Colonic mucosa (tissue), 4 donors: ENCODE results near the gene ADAMTSL3. TPM values are rescaled to one million over a fixed set of nuclear protein-coding genes. Genes with fewer than 3 reads are reported as not detected.

Experiments
- DNase-seq: peaks from one replicate; pipeline ENCODE4 v3.0.0-alpha.2; 2020
- H3K27ac ChIP-seq: fragments of 200-600 bp; one replicate; pipeline ENCODE4 v1.8.0; 2021
- H3K27me3 ChIP-seq: fragments of 200-600 bp; one replicate; pipeline ENCODE4 v1.8.0; 2021
- H3K36me3 ChIP-seq: fragments of 200-600 bp; one replicate; pipeline ENCODE4 v1.8.0; 2021
- H3K4me1 ChIP-seq: fragments of 200-600 bp; one replicate; pipeline ENCODE4 v1.8.0; 2021; ENCODE audit warnings: mild to moderate bottlenecking
- H3K4me3 ChIP-seq: fragments of 200-600 bp; one replicate; pipeline ENCODE4 v1.8.0; 2021
- H3K9ac ChIP-seq, 2 donors: one replicate each; pipeline ENCODE4 v1.7.0; 2013; ENCODE audit warnings: control low read depth in 2 of 2, low read depth in 2 of 2, low read length in 2 of 2
- H3K9me3 ChIP-seq: fragments of 200-600 bp; one replicate; pipeline ENCODE4 v1.8.0; 2021
- CTCF ChIP-seq: fragments of 200-600 bp; IDR thresholded peaks from one replicate; pipeline ENCODE4 v1.8.0; 2022; ENCODE audit warnings: antibody characterized with exemption, mild to moderate bottlenecking
- intact Hi-C: fragments of 100-400 bp; cut with DNase I; formaldehyde crosslinking; loops from one replicate; pipeline ENCODE4 v1.14.1; 2022
- total RNA-seq, 2 donors: library from RNA; stranded (reverse); fragmentation: NEBNext Ultra II Directional in 1 of 2; extraction: Animal tissue kit (Norgen Biotek cat#: 25700) in 1 of 2; gene quantifications; one replicate each; pipeline ENCODE4 v1.2.1, GENCODE V29; 2021
- donor health status: healthy.
- donor health status: DM: no; HTN: no; CAD: no.
- donor health status: DM: no; HTN: no; CAD: no.

Gene ADAMTSL3
- total RNA-seq, 2 donors from 2014 or later, result 0.72 to 4.8 TPM

- Histone ChIP-seq H3K27me3 (no peaks in the 10 kb centered on the region), H3K9ac (no peak overlapping the region), H3K36me3 (no peaks in the 10 kb centered on the region), H3K4me3 (no peak overlapping the region), H3K4me1 (no peaks in the 10 kb centered on the region), H3K9me3 (no peaks in the 10 kb centered on the region), H3K27ac (no peak overlapping the region)
- no peak for TF ChIP-seq CTCF
- intact Hi-C loops, result no loop called here
- DNase-seq, result no peak
Measured at GRCh38 chr15:83999396-84000135, 345.6 kb downstream of the ADAMTSL3 start.

GRCh38 chr15:84001037-84001436 lies 347.1 kb downstream of the ADAMTSL3 start:
- intact Hi-C loops, result no loop called here
- no peak overlapping the region for H3K9ac ChIP-seq
- TF ChIP-seq CTCF, result no peak

GRCh38 chr15:84001655-84002054 lies 347.7 kb downstream of the ADAMTSL3 start:
- Histone ChIP-seq H3K9me3 (no peaks in the 10 kb centered on the region), H3K9ac (no peak overlapping the region), H3K36me3 (no peaks in the 10 kb centered on the region), H3K4me3 (no peak overlapping the region), H3K27ac (no peak overlapping the region), H3K4me1 (no peaks in the 10 kb centered on the region), H3K27me3 (no peaks in the 10 kb centered on the region)
- TF ChIP-seq CTCF, result no peak
- no peak for DNase-seq
- intact Hi-C loops, result no loop called here

More at GRCh38 chr15:84001037-84001436, 347.1 kb downstream of the ADAMTSL3 start:
- Histone ChIP-seq H3K36me3 (no peaks in the 10 kb centered on the region), H3K4me1 (no peaks in the 10 kb centered on the region), H3K27ac (no peak overlapping the region), H3K27me3 (no peaks in the 10 kb centered on the region), H3K9me3 (no peaks in the 10 kb centered on the region), H3K4me3 (no peak overlapping the region)
- no peak for DNase-seq

GRCh38 chr15:84003791-84004503 lies 350.0 kb downstream of the ADAMTSL3 start:
- H3K27ac ChIP-seq, result no peak overlapping the region
- TF ChIP-seq CTCF, result no peak
- H3K4me3 ChIP-seq, result no peak overlapping the region
- H3K4me1 ChIP-seq, result no peaks in the 10 kb centered on the region
- intact Hi-C loops, result no loop called here
- H3K27me3 ChIP-seq, result no peaks in the 10 kb centered on the region
- no peak overlapping the region for H3K9ac ChIP-seq
- no peaks in the 10 kb centered on the region for H3K36me3 ChIP-seq
- no peak for DNase-seq
- H3K9me3 ChIP-seq, result no peaks in the 10 kb centered on the region

- DNase-seq, result no peak
- H3K9ac ChIP-seq, result no peak overlapping the region
- intact Hi-C loops, result no loop called here
- no peaks in the 10 kb centered on the region for H3K4me1 ChIP-seq
- no peaks in the 10 kb centered on the region for H3K27me3 ChIP-seq
- no peaks in the 10 kb centered on the region for H3K36me3 ChIP-seq
- H3K9me3 ChIP-seq, result no peaks in the 10 kb centered on the region
- no peak for TF ChIP-seq CTCF
- H3K27ac ChIP-seq, result no peak overlapping the region
- H3K4me3 ChIP-seq, result no peak overlapping the region
Measured at GRCh38 chr15:84006421-84006820, 352.5 kb downstream of the ADAMTSL3 start.
